HPDE6-E6E7 (cell line): ENCODE results near the gene OSBPL6.

Experiments used
- DNase-seq: peaks from one replicate; pipeline ENCODE4 v3.0.0; 2011; ENCODE audit warnings: missing footprints; ENCODE audit errors: extremely low spot score

OSBPL6 gene

GRCh38 chr2:178436662-178437061 lies 242.3 kb downstream of the OSBPL6 start:
- no peak for DNase-seq

GRCh38 chr2:178441426-178441825 lies 247.1 kb downstream of the OSBPL6 start:
- DNase-seq: no peak

GRCh38 chr2:178448968-178449661 lies 254.8 kb downstream of the OSBPL6 start:
- no peak for DNase-seq

GRCh38 chr2:178449700-178450523 lies 255.6 kb downstream of the OSBPL6 start:
- DNase-seq: peak; percentile 10

- peak; percentile 52 for DNase-seq
These were observed 256.1 kb downstream of the OSBPL6 start for GRCh38 chr2:178450524-178450773.

GRCh38 chr2:178450774-178451525 lies 256.6 kb downstream of the OSBPL6 start, which contains the start of the genes PJVK and PRKRA:
Gene PJVK, plus strand, starts transcription at chr2:178451378. Its CDS starts 2,032 bp downstream, at chr2:178453410.
Gene PRKRA, minus strand, starts transcription at chr2:178451175. Its CDS starts 145 bp downstream, at chr2:178451030.
- peak; percentile 91 for DNase-seq

- no peak for DNase-seq
These were observed 258.0 kb downstream of the OSBPL6 start for GRCh38 chr2:178452334-178452733.
